ENCODE measurements around the gene S1PR1. TPM values are rescaled to one million over a fixed set of nuclear protein-coding genes. Genes with fewer than 3 reads are reported as not detected.

Gene S1PR1
- polyA plus RNA-seq, 3 donors = 0.36 to 0.64 (median 0.43) TPM

DNA sequence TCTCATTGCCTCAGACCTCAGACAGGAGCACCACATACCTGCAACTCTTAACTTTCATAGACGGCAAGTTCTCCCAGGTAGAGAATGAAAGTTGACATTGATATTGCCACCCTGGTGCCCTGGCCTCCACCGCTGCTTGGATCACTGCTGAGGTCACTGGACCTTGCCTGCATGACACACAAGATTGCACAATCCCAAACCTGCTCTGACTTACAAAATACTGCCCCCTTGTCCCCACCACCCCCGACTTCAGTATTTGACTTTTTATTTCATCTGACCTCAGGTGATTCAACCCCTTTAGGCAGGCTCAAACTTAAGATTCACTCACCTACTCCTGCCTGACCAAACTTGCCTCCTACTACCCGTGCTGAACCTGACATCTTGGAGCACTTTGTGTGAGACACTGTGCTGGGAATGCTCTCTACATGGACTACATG, 43.1 kb upstream of the S1PR1 start:
- Mint-ChIP-seq H3K4me3 (peak overlapping the region in 1 of 2 donors; percentile 5), H3K9me3 (peaks cover 0 to 1% (median 0%) of the 10 kb centered on the region in 7 donors), H3K27ac (peak overlapping the region in 3 of 7 donors; percentile 47 to 60 (median 48)), H3K27me3 (ENCODE audit: low read depth in 3 of 3) (peaks cover 0 to 3% (median 2%) of the 10 kb centered on the region in 3 donors), H3K4me1 (peaks cover 26% of the 10 kb centered on the region), H3K36me3 (no peaks in the 10 kb centered on the region)
- Histone ChIP-seq H3K4me1 (ENCODE audit: control insufficient read depth in 1 of 2, insufficient read depth in 2 of 2, low read length in 2 of 2) (peaks cover 17 to 23% of the 10 kb centered on the region in 2 donors), H3K4me2 (replicated peaks; ENCODE audit: extremely low read depth, low read length, poor library complexity, severe bottlenecking) (no peak overlapping the region), H3K27me3 (ENCODE audit: control insufficient read depth in 2 of 2, insufficient read depth in 2 of 2, low read length in 2 of 2) (no peaks in the 10 kb centered on the region), H3K4me3 (replicated peaks in 1 of 3; ENCODE audit: low read depth in 2 of 3, low read length in 3 of 3) (no peak overlapping the region), H4K20me1 (ENCODE audit: insufficient read depth, low read length) (no peaks in the 10 kb centered on the region), H3K27ac (ENCODE audit: low read depth in 1 of 2, low read length in 2 of 2) (no peak overlapping the region), H2AFZ (ENCODE audit: insufficient read depth, low read depth, low read length, poor library complexity, severe bottlenecking) (no peak overlapping the region), H3K79me2 (ENCODE audit: insufficient read depth, low read length) (no peaks in the 10 kb centered on the region), H3K9me3 (replicated peaks in 1 of 2; ENCODE audit: control insufficient read depth in 1 of 2, insufficient read depth in 1 of 2, low read length in 2 of 2) (no peaks in the 10 kb centered on the region), H3K36me3 (replicated peaks in 1 of 2; ENCODE audit: control insufficient read depth in 1 of 2, insufficient read depth in 2 of 2, low read length in 2 of 2) (no peaks in the 10 kb centered on the region), H3K9ac (ENCODE audit: insufficient read depth, low read length, poor library complexity, severe bottlenecking) (no peak overlapping the region)
- peak; percentile 16 to 65 (median 37) for DNase-seq
- TF ChIP-seq, protein P1, sequence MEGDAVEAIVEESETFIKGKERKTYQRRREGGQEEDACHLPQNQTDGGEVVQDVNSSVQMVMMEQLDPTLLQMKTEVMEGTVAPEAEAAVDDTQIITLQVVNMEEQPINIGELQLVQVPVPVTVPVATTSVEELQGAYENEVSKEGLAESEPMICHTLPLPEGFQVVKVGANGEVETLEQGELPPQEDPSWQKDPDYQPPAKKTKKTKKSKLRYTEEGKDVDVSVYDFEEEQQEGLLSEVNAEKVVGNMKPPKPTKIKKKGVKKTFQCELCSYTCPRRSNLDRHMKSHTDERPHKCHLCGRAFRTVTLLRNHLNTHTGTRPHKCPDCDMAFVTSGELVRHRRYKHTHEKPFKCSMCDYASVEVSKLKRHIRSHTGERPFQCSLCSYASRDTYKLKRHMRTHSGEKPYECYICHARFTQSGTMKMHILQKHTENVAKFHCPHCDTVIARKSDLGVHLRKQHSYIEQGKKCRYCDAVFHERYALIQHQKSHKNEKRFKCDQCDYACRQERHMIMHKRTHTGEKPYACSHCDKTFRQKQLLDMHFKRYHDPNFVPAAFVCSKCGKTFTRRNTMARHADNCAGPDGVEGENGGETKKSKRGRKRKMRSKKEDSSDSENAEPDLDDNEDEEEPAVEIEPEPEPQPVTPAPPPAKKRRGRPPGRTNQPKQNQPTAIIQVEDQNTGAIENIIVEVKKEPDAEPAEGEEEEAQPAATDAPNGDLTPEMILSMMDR (IDR thresholded peaks at IDR 0.05) = no peak
- intact Hi-C loops (cut with micrococcal nuclease) = no loop called here
- 50% methylated on average over 1 of the region's 4 CpGs for WGBS (ENCODE audit: insufficient coverage)

DNA sequence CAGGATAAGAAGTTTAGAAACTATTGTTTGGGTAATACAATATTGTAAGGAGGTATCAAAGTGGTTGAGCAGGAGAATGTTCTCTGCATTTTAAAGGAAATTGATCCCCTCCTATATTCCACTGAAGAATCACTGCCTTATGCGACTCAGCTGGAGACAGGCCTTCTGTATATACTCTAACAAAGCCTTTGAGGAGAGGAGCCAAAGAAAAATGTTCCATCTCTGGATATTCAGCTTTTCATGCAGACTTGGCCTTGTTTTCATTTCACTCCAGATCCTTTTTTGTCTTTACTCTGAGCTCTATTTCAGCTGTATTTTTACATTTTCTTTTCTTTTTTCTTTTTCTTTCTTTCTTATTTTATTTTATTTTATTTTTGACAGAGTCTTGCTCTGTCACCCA, 42.1 kb upstream of the S1PR1 start:
- peaks cover 29% of the 10 kb centered on the region for H3K4me1 Mint-ChIP-seq
- no peak overlapping the region for H3K27ac ChIP-seq (ENCODE audit: low read depth in 1 of 2, low read length in 2 of 2)
- H3K79me2 ChIP-seq (ENCODE audit: insufficient read depth, low read length) = no peaks in the 10 kb centered on the region
- TF ChIP-seq, protein P1 (IDR thresholded peaks at IDR 0.05) = no peak
- intact Hi-C loops (cut with micrococcal nuclease) = no loop called here
- no peak overlapping the region for H3K9ac ChIP-seq (ENCODE audit: insufficient read depth, low read length, poor library complexity, severe bottlenecking)
- peaks cover 0 to 1% (median 0%) of the 10 kb centered on the region in 7 donors for H3K9me3 Mint-ChIP-seq
- no peaks in the 10 kb centered on the region for H3K27me3 ChIP-seq (ENCODE audit: control insufficient read depth in 2 of 2, insufficient read depth in 2 of 2, low read length in 2 of 2)
- H2AFZ ChIP-seq (ENCODE audit: insufficient read depth, low read depth, low read length, poor library complexity, severe bottlenecking) = no peak overlapping the region
- H3K27ac Mint-ChIP-seq = no peak overlapping the region
- peaks cover 17 to 23% of the 10 kb centered on the region in 2 donors for H3K4me1 ChIP-seq (ENCODE audit: control insufficient read depth in 1 of 2, insufficient read depth in 2 of 2, low read length in 2 of 2)
- H3K9me3 ChIP-seq (replicated peaks in 1 of 2; ENCODE audit: control insufficient read depth in 1 of 2, insufficient read depth in 1 of 2, low read length in 2 of 2) = no peaks in the 10 kb centered on the region
- H3K36me3 ChIP-seq (replicated peaks in 1 of 2; ENCODE audit: control insufficient read depth in 1 of 2, insufficient read depth in 2 of 2, low read length in 2 of 2) = no peaks in the 10 kb centered on the region
- WGBS (ENCODE audit: insufficient coverage) = no CpG with 5 or more reads among the region's 1 CpG
- no peak overlapping the region for H3K4me3 ChIP-seq (replicated peaks in 1 of 3; ENCODE audit: low read depth in 2 of 3, low read length in 3 of 3)
- no peak overlapping the region for H3K4me2 ChIP-seq (replicated peaks; ENCODE audit: extremely low read depth, low read length, poor library complexity, severe bottlenecking)
- no peak overlapping the region for H3K4me3 Mint-ChIP-seq
- no peak for DNase-seq
- peaks cover 0 to 3% (median 0%) of the 10 kb centered on the region in 3 donors for H3K27me3 Mint-ChIP-seq (ENCODE audit: low read depth in 3 of 3)
- H3K36me3 Mint-ChIP-seq = no peaks in the 10 kb centered on the region
- no peaks in the 10 kb centered on the region for H4K20me1 ChIP-seq (ENCODE audit: insufficient read depth, low read length)
